PC-9 (cell line): ENCODE data around the gene POLE4. TPM values are rescaled to one million over a fixed set of nuclear protein-coding genes. Genes with fewer than 3 reads are reported as not detected.

Experiments used
- Bru-seq: library from RNA; stranded (reverse); fragments of 400-500 nt; gene quantifications from one replicate; lab custom pipeline; 2021; lab: Mats Ljungman, UMichigan
- BruChase-seq, 2 experiments: library from RNA; stranded (reverse); fragments of 400-500 nt; gene quantifications; one replicate each; lab custom pipeline; 2021; lab: Mats Ljungman, UMichigan
- BruUV-seq: library from RNA; stranded (reverse); fragments of 400-500 nt; replicated peaks from 2 replicates; lab custom pipeline; 2021; lab: Mats Ljungman, UMichigan
- CTCF ChIA-PET: fragments of 300-600 bp; sonication (Branson Sonifier 250); formaldehyde crosslinking; loops from one replicate; lab custom pipeline; 2022; ENCODE audit warnings: antibody characterized with exemption; lab: Charles Lee
- POLR2A ChIA-PET: fragments of 300-600 bp; sonication (Branson Sonifier 250); formaldehyde crosslinking; loops from one replicate; lab custom pipeline; 2022; ENCODE audit warnings: antibody characterized with exemption; ENCODE audit not compliant: unreplicated experiment; lab: Charles Lee
- DNase-seq, 2 experiments: peaks; one replicate each; pipeline versions ENCODE4 v3.0.0 to v3.0.0-alpha.2; 2015 to 2022; ENCODE audit warnings: mixed read lengths in 1 of 2
- H2AFZ ChIP-seq: fragments of 200-600 bp; sonication (generic); 2 replicates; pipeline ENCODE4 v1.8.1; 2017; ENCODE audit warnings: antibody characterized with exemption
- H3F3A ChIP-seq: fragments of 200-600 bp; sonication (generic); 2 replicates; pipeline ENCODE4 v1.8.1; 2017; ENCODE audit warnings: antibody characterized with exemption, mild to moderate bottlenecking, low read depth; ENCODE audit not compliant: insufficient read depth
- H3K27ac ChIP-seq: fragments of 200-600 bp; sonication (generic); 2 replicates; pipeline ENCODE4 v1.6.1; 2016; ENCODE audit warnings: mixed run types
- H3K27me3 ChIP-seq: fragments of 200-600 bp; sonication (generic); 2 replicates; pipeline ENCODE4 v1.6.1; 2016; ENCODE audit warnings: low read depth, mixed run types; ENCODE audit not compliant: insufficient read depth
- H3K36me3 ChIP-seq: fragments of 200-600 bp; sonication (generic); 2 replicates; pipeline ENCODE4 v1.6.1; 2016; ENCODE audit warnings: low read depth, mixed run types
- H3K4me1 ChIP-seq: fragments of 200-600 bp; sonication (generic); replicated peaks from 2 replicates; pipeline ENCODE4 v1.6.1; 2016; ENCODE audit warnings: mixed run types; ENCODE audit not compliant: insufficient read depth
- H3K4me2 ChIP-seq: fragments of 200-600 bp; sonication (generic); 2 replicates; pipeline ENCODE4 v1.6.1; 2017; ENCODE audit warnings: mixed run types
- H3K4me3 ChIP-seq: fragments of 200-600 bp; sonication (generic); 2 replicates; pipeline ENCODE4 v1.6.1; 2016; ENCODE audit warnings: mixed run types
- H3K79me2 ChIP-seq: fragments of 200-600 bp; sonication (generic); 2 replicates; pipeline ENCODE4 v1.6.1; 2017; ENCODE audit warnings: low read depth, mixed run types
- H3K9me2 ChIP-seq: fragments of 200-600 bp; sonication (generic); 2 replicates; pipeline ENCODE4 v1.8.1; 2017; ENCODE audit warnings: mild to moderate bottlenecking; ENCODE audit not compliant: insufficient read depth
- H3K9me3 ChIP-seq: fragments of 200-600 bp; sonication (generic); 2 replicates; pipeline ENCODE4 v1.8.1; 2016; ENCODE audit warnings: low read depth; ENCODE audit not compliant: insufficient read depth
- H4K20me1 ChIP-seq: fragments of 200-600 bp; sonication (generic); 2 replicates; pipeline ENCODE4 v1.8.1; 2017; ENCODE audit not compliant: insufficient read depth
- EZH2 ChIP-seq: fragments of 200-600 bp; sonication (generic); IDR thresholded peaks from 2 replicates; pipeline ENCODE4 v1.8.0; 2017; ENCODE audit warnings: antibody characterized with exemption, low read depth
- intact Hi-C: fragments of 100-400 bp; cut with micrococcal nuclease; formaldehyde crosslinking; loops from one replicate; pipeline ENCODE4 v1.10.0; 2022; ENCODE audit not compliant: unreplicated experiment
- long read RNA-seq: library from polyadenylated mRNA; stranded (forward); transcript quantifications from one replicate; pipeline ENCODE4 v2.0.0, GENCODE V29; 2022
- total RNA-seq: library from RNA; stranded (reverse); gene quantifications from 2 replicates; pipeline ENCODE4 v1.2.3, GENCODE V29; 2021
- TF ChIP-seq, protein P1 (sequence below): fragments of 200-600 bp; sonication (generic); conservative IDR thresholded peaks from 2 replicates; pipeline ENCODE4 v1.6.1; 2017; ENCODE audit warnings: mixed run types, antibody characterized with exemption, mild to moderate bottlenecking, moderate library complexity

Gene POLE4, protein sequence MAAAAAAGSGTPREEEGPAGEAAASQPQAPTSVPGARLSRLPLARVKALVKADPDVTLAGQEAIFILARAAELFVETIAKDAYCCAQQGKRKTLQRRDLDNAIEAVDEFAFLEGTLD
- total RNA-seq (53.8 and 74.4 TPM in 2 replicates), Bru-seq, nascent RNA (percentile 76 among the genes with signal in this experiment), BruChase-seq, experiment 1, labeled RNA remaining after a 2-hour chase (percentile 65 among the genes with signal in this experiment), BruChase-seq, experiment 2, labeled RNA remaining after a 6-hour chase (percentile 60 among the genes with signal in this experiment)
- long read RNA-seq, transcript POLE4-205 (4 exons, 1,248 nt): major isoform, 55 of 62 reads
- long read RNA-seq, transcript POLE4-203 (4 exons, 528 nt): minor isoform, 5 of 62 reads
- long read RNA-seq, partial matches to known transcripts: 0 of 62 reads
- long read RNA-seq, other reads (novel, unspliced or antisense): 2 of 62 reads

DNA sequence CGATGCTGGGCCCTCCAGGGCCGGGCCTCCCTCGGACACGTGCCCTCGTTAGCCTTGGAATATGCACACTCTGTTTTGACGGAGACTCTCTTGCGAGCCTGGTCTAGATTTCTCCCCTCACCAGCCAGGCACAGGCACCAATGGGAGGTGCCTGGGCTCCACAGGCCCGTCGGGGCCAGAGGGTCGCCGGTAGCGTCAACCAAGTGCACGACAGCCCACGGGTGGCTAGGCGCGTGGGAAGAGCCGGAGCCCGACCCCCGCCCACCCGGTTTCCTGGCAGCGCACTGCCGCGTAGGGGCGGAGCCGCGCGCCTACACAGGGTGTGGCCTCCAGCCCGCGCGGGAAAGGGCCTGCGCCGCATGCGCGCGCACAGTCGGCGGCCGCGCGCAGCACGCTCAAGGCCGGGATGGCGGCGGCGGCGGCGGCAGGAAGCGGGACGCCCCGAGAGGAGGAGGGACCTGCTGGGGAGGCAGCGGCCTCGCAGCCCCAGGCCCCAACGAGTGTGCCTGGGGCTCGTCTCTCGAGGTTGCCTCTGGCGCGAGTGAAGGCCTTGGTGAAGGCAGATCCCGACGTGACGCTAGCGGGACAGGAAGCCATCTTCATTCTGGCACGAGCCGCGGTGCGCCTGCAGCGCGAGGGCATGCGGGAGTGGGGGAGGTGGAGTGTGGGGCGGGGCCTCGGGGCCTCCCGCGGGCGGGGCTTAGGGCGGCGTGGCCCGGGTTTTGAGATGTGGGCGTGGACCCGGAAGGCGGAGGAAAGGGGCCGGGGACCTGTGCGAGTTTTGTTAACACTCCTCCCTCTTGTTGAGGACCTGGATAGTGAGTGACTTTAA lies at the start of gene POLE4:
POLE4 (plus strand) TSS at position 370 of the 832 bp plus-strand sequence; CDS start at position 407, 37 bp downstream.
- Histone ChIP-seq H4K20me1 (no peaks in the 10 kb centered on the region), H3K4me2 (peak within 1 kb of the TSS; percentile 93), H3F3A (peaks cover 4% of the 10 kb centered on the region; the same call in 1 of the 2 replicates), H3K9me3 (no peaks in the 10 kb centered on the region; the same call in 1 of the 2 replicates), H3K4me1 (peaks cover 10% of the 10 kb centered on the region; the same call in 1 of the 2 replicates), H3K4me3 (peak within 1 kb of the TSS; percentile 91), H3K36me3 (peaks cover 19% of the 10 kb centered on the region; the same call in 1 of the 2 replicates), H3K27ac (peak within 1 kb of the TSS; percentile 78), H3K27me3 (no peaks in the 10 kb centered on the region), H3K79me2 (peaks cover 6% of the 10 kb centered on the region; the same call in 1 of the 2 replicates), H3K9me2 (0 out of 2 replicates have a peak, but pooled peaks cover 4% of the 10 kb centered on the region), H2AFZ (peak within 1 kb of the TSS; percentile 97)
- intact Hi-C loops: no loop called here
- CTCF ChIA-PET: no interaction called here
- TSS peak; percentile 58 for BruUV-seq
- TF ChIP-seq EZH2: no peak
- TF ChIP-seq, protein P1, sequence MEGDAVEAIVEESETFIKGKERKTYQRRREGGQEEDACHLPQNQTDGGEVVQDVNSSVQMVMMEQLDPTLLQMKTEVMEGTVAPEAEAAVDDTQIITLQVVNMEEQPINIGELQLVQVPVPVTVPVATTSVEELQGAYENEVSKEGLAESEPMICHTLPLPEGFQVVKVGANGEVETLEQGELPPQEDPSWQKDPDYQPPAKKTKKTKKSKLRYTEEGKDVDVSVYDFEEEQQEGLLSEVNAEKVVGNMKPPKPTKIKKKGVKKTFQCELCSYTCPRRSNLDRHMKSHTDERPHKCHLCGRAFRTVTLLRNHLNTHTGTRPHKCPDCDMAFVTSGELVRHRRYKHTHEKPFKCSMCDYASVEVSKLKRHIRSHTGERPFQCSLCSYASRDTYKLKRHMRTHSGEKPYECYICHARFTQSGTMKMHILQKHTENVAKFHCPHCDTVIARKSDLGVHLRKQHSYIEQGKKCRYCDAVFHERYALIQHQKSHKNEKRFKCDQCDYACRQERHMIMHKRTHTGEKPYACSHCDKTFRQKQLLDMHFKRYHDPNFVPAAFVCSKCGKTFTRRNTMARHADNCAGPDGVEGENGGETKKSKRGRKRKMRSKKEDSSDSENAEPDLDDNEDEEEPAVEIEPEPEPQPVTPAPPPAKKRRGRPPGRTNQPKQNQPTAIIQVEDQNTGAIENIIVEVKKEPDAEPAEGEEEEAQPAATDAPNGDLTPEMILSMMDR: no peak
- POLR2A ChIA-PET: no interaction called here
- DNase-seq: peak; percentile 70 to 87

GRCh38 chr2:74908748-74909444 lies 49.5 kb upstream of the POLE4 start:
- H3K4me3 ChIP-seq: no peak overlapping the region
- no peaks in the 10 kb centered on the region for H4K20me1 ChIP-seq
- no peaks in the 10 kb centered on the region for H3K79me2 ChIP-seq
- H3K9me2 ChIP-seq: no peaks in the 10 kb centered on the region
- no TSS peak for BruUV-seq
- peaks cover 4% of the 10 kb centered on the region; the same call in 1 of the 2 replicates for H3K9me3 ChIP-seq
- TF ChIP-seq EZH2: no peak
- TF ChIP-seq, protein P1: no peak
- H3K27ac ChIP-seq: no peak overlapping the region
- H2AFZ ChIP-seq: no peak overlapping the region
- CTCF ChIA-PET: interaction anchor here (0.7 kb wide), 1 partner anchor 722 kb away, joined by 9 read pairs; no protein-coding TSS in a partner anchor
- no peaks in the 10 kb centered on the region for H3K27me3 ChIP-seq
- H3F3A ChIP-seq: no peaks in the 10 kb centered on the region
- H3K36me3 ChIP-seq: no peaks in the 10 kb centered on the region
- no peak overlapping the region for H3K4me2 ChIP-seq
- no peaks in the 10 kb centered on the region for H3K4me1 ChIP-seq
- no peak for DNase-seq
- intact Hi-C loops: no loop called here
- POLR2A ChIA-PET: no interaction called here
